Fibroblast of mammary gland (primary cell): ENCODE data around the gene HPF1.
"Not testable (repeated sequence)": the region's sequence is repeated elsewhere in the genome, so short reads cannot be mapped to it uniquely, and the experiment has no call there.

Source experiments
- DNase-seq: peaks from one replicate; pipeline ENCODE4 v3.0.0-alpha.2; 2010; ENCODE audit warnings: low read depth
- H3K4me3 ChIP-seq: 2 replicates; pipeline ENCODE4 v1.5.1; 2011; ENCODE audit warnings: low read depth, mild to moderate bottlenecking, low read length, moderate library complexity; ENCODE audit not compliant: control insufficient read depth
- CTCF ChIP-seq: conservative IDR thresholded peaks from 2 replicates; pipeline ENCODE4 v1.5.1; 2011; ENCODE audit warnings: low read depth, low read length, inconsistent platforms; ENCODE audit not compliant: control insufficient read depth, insufficient read depth

The HPF1 gene

DNA sequence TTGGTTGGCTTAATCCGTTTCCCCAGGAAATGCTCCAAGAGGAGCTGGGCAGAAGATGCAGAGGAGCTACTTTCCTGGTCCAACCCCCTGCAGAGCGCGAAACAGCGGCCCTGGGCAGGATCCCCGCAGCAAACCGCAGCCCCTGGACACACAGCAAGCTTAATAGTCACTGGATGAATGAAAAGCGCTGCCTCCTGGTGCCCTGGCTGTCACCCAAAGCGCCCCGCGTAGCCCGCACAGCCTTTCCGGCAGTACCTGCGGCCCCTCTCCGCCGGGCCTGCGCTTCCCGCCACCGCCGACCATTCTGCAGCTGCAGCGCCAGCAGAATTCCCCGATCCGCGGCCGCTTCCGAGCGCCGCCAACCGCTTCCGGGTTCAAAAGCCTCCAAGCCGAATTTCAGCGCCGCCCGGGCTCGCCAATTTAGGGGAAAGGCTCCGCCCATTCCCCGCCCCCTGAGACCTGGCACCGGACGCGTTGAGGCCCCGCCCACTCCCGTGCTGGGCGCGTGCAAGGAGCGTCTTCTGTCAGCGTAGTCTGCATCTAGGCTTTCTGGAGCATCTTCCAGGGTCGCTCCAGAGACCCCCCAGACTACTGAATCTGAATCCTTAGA is at the start of gene HPF1:
HPF1 (minus strand) TSS at position 370 of the 610 bp plus-strand sequence; CDS start at position 303, 67 bp downstream.
- TF ChIP-seq CTCF, result no peak
- peak within 1 kb of the TSS; percentile 92 for H3K4me3 ChIP-seq
- DNase-seq, result peak; percentile 83

- not testable (repeated sequence) for DNase-seq, H3K4me3 ChIP-seq
Observed at GRCh38 chr4:169806770-169807169, 49.0 kb upstream of the HPF1 start.

DNA sequence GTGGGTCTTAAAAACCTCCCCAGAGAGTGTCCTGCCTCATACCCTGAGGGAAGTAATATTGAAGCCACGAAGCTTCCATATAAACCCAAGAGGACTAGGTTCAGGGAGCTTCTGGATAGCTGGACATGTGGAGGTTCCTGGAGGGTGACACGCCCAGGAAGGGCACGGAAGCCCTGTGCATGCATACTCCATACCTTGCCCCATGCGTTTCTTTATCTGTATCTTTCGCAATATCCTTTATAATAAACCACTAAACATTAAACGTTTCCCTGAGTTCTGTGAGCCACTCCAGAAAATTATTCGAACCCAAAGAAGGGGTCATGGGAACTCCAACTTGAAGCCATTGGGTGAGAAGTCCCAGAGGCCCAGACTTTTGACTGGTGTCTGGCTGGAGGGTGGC is 45.7 kb upstream of the HPF1 start:
- no peak for DNase-seq
- no peak overlapping the region for H3K4me3 ChIP-seq
- no peak for TF ChIP-seq CTCF

- no peak overlapping the region for H3K4me3 ChIP-seq
- no peak for TF ChIP-seq CTCF
- no peak for DNase-seq
Observed at GRCh38 chr4:169802873-169803272, 45.1 kb upstream of the HPF1 start.

- no peak for DNase-seq
- no peak for TF ChIP-seq CTCF
- H3K4me3 ChIP-seq, result no peak overlapping the region
Observed at GRCh38 chr4:169800541-169800940, 42.8 kb upstream of the HPF1 start.

DNA sequence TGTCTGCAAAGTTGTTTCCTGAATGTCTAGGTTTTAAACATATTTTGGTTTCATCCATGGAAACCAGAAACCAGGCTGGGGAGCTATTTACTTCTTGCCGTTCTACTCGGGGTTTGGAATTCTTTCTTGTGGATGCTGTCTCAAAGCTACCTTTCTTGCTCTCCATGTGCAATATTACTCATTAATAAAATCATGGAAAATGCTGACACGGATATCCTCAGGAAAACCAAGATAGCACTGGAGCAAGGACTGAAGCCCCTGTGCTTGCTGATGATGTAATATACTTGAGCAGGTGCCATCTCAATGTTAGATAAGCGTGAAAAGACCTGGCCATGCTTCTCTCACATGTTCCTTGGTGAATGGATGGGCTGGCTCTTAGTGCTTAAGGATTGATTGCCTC is 41.5 kb upstream of the HPF1 start:
- DNase-seq, result no peak
- no peak overlapping the region for H3K4me3 ChIP-seq
- TF ChIP-seq CTCF, result no peak

DNA sequence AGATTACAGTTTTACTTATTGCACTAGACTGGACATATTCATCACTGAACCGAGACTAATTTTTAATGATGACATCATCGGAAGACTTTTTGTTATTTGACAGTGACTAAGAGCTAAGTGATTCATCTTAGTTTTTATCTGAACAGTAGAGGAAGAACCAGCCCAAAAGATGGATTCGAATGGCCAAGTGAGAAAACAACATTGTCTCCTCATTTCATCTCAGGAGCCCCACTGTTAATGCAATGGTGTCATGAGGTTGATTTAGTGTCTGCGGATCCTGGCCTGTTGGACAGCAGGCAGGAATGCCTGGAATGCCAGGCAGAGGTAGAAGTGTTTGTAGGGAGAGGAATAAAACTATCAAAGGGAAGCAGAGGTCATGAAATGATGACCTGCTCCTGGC is 37.8 kb upstream of the HPF1 start:
- peak; percentile 61 for DNase-seq
- TF ChIP-seq CTCF, result no peak
- no peak overlapping the region for H3K4me3 ChIP-seq
